ENCODE data around the gene GAL. TPM values are rescaled to one million over a fixed set of nuclear protein-coding genes. Genes with fewer than 3 reads are reported as not detected.

Gene GAL, protein sequence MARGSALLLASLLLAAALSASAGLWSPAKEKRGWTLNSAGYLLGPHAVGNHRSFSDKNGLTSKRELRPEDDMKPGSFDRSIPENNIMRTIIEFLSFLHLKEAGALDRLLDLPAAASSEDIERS
- 10.1 to 25.6 TPM (median 18.0 TPM) in 5 replicates for total RNA-seq (2022; extraction: Qiagen RNA extraction)

DNA sequence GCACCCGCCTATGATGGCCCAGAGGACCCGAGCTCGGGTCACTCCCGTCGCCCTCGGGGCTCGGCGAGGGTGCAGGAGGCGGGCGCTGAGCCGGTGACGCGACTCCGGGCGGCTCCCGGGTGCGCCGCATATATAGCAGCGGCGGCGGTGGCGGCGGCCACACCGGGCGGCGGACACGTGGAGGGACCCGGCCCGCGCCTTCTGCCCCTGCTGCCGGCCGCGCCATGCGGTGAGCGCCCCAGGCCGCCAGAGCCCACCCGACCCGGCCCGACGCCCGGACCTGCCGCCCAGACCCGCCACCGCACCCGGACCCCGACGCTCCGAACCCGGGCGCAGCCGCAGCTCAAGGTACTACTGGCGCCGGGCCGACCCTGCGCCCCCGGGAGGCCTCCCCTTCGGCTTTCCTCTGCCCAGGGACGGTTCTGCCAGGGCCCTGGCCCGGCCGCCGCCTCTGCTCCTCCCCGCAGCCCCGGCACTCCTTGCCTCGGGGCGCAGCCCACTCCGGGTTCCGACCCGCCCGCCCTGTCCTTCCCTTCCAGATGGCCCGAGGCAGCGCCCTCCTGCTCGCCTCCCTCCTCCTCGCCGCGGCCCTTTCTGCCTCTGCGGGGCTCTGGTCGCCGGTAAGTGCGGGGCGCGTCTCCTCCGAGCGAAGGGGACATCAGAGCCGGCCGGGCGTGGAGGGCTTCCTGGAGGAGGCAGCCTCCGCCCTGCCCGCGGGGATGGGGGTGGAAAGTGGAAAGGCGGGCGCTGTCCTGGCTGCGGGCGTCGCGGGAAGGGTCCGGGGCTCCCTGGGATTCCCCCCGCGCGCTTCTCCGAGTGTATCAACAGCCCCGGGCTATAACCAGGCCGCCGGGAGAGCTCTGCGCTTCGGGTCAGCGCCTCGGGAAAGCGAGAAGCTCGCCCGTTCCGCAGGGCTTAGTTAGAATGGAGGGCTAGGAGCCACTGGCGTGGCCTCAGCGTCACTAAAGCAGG is at the start of gene GAL:
Gene GAL (plus strand): TSS at position 160 of the 972 bp plus-strand sequence. CDS start 380 bp downstream, at position 540.

Other genes with a start within 250 kb of the GAL start
- gene PPP6R3, start 223.8 kb upstream of the GAL start, total RNA-seq (2022; extraction: Qiagen RNA extraction): 41.7 to 59.9 TPM (median 55.4 TPM) in 5 replicates
- 5.2 to 7.3 TPM (median 5.9 TPM) in 5 replicates for gene TESMIN, start 67.0 kb downstream of the GAL start, total RNA-seq (2022; extraction: Qiagen RNA extraction)
- 26.2 to 34.2 TPM (median 30.1 TPM) in 5 replicates for gene CPT1A, start 157.4 kb downstream of the GAL start, total RNA-seq (2022; extraction: Qiagen RNA extraction)
- 120 to 147 TPM (median 135 TPM) in 5 replicates for gene MRPL21, start 219.3 kb downstream of the GAL start, total RNA-seq (2022; extraction: Qiagen RNA extraction)
- gene IGHMBP2, start 219.3 kb downstream of the GAL start, total RNA-seq (2022; extraction: Qiagen RNA extraction): 12.1 to 17.7 TPM (median 16.1 TPM) in 5 replicates

Measured in A549 treated with CORT108297 at 1 μM for 4 hours (cell line).